ENCODE data around the gene UTP11.

Gene UTP11

DNA sequence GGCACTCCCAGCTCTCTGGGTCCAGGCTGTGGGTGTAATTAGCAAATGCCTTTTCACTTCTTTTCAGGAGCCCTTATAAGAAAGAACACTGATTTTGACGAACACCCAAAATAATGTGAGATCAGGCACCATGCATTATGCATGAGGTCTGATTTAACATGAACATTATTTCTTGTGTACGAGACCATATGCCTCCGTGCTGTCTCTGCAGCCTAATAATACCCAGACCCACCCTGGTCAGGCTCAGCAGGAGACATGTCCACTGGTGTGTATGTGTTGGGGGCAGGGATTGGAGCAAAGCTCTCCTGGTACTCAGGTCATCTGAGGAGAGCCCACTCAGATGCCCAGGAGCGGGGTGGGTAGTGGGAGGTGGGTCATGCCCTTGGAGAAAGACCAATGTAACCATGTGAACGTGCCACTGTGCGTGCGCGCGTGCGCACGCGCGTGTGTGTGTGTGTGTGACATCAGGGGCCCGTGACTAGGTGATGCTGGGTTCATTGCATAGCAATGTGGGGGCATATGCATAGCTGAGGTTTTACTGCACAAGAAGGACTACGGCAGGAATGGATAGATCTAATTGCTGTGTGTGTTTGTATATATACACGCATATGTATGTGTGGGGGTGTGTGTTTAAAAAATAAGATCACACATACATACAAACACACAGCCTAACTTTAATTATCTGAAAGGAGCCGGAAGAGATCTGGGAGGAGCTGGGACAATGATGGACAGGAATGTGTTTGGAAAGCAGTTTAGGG lies 27.0 kb downstream of the UTP11 start:
- TF ChIP-seq, protein P1, sequence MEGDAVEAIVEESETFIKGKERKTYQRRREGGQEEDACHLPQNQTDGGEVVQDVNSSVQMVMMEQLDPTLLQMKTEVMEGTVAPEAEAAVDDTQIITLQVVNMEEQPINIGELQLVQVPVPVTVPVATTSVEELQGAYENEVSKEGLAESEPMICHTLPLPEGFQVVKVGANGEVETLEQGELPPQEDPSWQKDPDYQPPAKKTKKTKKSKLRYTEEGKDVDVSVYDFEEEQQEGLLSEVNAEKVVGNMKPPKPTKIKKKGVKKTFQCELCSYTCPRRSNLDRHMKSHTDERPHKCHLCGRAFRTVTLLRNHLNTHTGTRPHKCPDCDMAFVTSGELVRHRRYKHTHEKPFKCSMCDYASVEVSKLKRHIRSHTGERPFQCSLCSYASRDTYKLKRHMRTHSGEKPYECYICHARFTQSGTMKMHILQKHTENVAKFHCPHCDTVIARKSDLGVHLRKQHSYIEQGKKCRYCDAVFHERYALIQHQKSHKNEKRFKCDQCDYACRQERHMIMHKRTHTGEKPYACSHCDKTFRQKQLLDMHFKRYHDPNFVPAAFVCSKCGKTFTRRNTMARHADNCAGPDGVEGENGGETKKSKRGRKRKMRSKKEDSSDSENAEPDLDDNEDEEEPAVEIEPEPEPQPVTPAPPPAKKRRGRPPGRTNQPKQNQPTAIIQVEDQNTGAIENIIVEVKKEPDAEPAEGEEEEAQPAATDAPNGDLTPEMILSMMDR (IDR thresholded peaks at IDR 0.05; ENCODE audit: extremely low read depth, missing control alignments), result no peak
- no peak for DNase-seq (ENCODE audit: low spot score)

DNA sequence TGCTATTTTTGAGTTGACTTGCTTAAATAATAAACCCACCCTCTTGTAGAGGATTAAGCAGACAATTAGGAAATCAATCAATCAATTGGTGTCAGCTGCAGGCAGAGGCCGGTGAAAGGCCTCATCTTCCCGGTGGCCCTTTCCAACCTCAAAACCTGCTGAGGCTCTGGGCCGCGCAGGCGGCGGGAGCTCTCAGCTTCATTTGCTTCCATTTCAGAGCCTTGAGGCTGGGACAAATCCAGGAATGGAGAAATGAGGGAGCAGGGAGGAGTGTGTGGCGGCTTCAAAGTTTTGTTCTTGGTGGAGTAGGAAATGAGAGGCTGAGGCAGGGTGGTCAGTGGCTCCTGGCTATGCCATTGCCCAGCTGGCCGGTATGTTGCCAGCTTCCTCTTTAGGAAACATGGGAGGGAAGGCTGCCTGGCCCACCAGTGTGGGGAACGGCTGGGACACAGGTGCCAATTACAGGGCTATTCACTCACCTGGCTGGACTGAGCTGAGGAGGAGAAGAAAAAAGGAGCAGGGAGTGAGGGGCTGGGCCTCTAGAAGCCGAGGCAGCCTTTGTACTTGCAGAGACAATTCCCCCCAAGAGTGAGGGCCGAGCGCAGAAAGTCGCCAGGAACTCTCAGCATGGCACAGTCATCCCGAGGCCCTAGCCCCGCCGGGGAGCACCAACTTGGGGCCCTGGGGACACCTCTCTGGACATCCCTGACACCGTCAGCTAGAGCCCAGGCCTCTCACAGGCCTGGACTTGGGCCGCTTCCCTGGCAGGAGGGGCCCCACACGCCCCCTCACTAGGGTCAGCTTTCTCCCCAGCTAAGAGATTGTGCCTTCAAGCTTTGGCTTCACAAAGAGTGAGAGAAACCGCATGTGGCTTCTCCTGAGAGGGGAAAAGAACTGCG lies 29.7 kb downstream of the UTP11 start:
- TF ChIP-seq, protein P1 (IDR thresholded peaks at IDR 0.05; ENCODE audit: extremely low read depth, missing control alignments), result no peak

DNA sequence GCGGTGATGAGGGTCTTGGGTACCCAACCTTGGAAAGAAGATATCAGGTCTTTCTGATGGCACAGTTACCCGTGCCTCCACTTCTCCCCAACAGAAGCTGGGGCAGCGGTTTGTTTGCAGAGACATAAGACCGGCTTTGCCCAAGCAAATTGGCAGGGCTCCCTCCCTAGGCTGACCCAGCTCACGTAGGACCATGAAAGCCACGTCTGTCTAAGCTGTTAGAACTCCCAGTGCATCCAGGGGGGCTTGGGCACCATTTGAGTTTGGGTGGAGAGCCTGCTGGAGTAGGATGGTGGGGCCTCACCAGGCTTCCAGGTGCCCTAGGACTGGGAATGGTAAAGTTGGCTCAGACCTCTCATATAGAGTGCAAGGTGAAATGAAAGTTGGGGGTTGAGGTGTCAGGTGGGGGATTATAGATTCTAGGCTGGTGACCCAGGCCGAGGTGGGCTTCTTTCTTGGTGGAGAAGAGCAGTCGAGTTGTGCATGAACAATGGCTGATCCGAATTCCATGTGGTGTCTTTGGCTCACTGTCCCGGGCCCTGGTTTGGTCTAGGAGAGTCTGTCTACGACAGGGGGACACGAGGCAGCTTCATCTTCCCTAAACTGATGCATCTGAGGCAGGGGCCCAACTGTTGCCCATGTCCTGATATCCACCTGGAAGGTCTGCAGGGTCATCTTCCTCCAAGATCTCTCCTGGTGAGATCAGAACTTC lies 30.7 kb downstream of the UTP11 start:
- TF ChIP-seq, protein P1 (IDR thresholded peaks at IDR 0.05; ENCODE audit: extremely low read depth, missing control alignments), result no peak
- no peak for DNase-seq (ENCODE audit: low spot score)

More for the DNA sequence above, 29.7 kb downstream of the UTP11 start:
- DNase-seq (ENCODE audit: low spot score), result no peak

DNA sequence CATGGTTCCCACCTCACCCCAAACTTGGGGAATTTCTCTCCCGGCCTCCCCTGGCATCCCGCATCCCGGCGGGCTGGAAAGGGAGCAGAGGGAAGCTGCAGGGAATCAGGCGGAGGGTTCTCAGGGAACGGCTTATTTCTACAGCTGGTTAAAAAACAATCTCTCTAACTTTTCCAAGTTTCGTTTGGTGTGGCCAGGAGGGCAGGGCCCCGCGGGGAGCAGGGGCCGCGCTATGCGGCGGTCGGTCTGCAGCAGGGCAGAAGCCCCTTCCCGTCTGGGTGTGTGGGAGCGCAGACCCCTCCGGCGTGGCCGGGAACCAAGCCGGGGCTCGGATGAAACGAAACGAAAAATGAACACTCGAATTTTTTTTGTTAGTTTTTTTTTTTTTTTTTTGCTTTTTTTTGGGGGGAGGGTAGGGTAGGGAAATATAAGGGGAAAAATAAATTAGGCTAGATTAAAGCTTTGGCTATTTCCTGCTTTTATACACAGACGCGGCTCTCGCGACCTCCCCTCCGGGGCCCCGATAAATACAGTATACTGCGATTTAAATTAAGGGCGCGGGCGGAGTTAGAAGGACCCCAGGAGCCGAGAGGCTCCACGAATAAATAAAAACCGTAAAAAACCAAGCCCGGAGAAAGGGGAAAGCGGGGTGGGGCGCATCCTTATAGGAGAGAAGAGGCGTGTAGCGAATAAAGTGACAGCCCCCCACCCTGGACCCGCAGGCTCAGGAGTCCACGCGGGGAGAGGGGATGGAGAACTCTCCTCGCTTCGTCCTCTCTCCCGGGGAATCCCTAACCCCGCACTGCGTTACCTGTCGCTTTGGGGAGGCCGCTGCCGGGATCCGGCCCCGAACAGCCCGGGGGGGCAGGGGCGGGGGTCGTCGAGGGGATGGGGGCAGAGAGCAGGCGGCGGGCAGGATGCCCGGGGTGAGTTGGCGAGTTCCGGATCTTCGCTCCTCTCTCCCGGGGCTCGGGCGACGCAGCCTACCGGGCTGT lies 32.0 kb downstream of the UTP11 start:
- TF ChIP-seq, protein P1 (IDR thresholded peaks at IDR 0.05; ENCODE audit: extremely low read depth, missing control alignments), result no peak
- no peak for DNase-seq (ENCODE audit: low spot score)

DNA sequence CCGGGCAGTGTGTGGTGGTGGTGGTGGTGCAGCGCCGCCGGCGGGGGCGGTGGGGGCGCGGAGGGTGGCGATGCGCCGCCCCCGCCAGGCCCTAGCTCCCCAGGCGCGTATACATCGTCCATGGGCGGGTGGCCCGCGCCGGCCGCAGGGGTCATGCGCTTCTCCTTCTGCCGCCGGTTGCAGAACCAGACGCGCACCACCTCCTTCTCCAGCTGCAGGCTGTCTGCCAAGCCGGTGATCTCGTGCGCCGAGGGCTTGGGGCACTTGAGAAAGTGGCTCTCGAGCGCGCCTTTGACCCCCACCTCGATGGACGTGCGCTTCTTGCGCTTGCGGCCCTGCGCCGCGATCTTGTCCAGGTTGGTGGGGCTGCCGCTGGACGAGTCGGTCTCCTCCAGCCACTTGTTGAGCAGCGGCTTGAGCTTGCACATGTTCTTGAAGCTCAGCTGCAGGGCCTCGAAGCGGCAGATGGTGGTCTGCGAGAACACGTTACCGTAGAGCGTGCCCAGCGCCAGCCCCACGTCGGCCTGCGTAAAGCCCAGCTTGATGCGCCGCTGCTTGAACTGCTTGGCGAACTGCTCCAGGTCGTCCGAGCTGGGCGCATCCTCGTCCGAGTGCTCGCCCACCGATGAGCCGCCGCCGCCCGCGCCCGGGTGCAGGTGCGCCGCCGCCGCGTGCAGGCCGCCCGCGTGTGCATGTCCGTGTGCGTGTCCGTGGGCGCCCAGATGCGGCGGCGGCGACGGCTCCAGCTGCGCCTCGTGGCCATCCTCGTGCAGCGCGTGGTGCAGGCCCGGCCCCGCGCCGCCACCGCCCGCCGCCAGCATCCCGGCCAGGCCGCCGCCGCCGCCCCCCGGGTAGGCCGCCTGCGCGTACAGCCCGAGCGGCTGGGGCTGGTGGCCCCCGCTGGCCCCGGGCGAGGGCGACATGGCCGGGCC lies 33.1 kb downstream of the UTP11 start:
- no peak for DNase-seq (ENCODE audit: low spot score)
- TF ChIP-seq, protein P1 (IDR thresholded peaks at IDR 0.05; ENCODE audit: extremely low read depth, missing control alignments), result no peak
